Embryonic facial prominence (tissue), 1 donor: ENCODE measurements around the gene RHEBL1.

Source experiments
- DNase-seq: peaks from one replicate; pipeline ENCODE4 v3.0.0-alpha.2; 2016; ENCODE audit errors: extremely low spot score

Gene RHEBL1

GRCh38 chr12:49020441-49020840 is 49.3 kb downstream of the RHEBL1 start:
- DNase-seq, result no peak

DNA sequence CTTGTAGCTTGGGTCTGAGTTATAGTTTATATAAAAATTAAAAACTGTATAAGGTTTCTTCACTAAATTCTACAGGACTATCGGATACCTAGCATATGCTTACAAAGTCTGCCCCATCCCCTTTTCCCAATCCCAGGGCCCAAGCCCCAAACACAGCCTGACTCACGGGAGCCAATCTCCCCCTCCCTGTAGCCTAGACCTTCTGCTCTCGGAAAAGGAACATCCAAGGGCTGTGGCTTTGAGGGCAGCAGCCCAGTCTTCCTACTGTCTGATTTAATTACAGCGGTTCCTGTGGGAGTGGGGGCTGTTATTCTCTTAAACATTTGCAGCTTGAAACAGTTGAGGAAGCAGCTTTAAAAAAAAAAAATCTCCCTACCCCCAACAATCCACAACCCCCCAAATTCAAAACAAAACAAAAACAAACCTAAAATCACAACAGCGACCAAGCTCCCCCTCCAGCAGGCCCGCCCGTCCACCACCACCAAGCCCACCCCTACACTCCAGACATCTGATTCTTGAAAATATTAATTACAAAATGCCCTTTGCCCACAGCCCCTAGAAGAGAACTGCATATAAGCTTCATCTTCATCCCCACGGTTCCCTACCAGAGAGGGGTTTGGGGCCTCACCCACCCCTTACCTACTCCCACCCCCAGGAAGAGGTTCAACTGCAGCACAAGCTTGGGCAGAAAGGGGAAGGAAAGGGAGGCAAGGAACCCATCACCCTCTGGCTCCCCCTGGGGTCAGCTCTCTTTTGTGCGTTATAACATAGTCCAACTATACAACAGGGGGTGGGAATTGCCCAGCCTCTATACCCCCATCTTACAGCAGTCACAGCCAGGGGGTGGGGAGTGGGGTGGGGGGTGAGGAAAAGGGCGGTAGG is 50.1 kb downstream of the RHEBL1 start:
- DNase-seq, result no peak

DNA sequence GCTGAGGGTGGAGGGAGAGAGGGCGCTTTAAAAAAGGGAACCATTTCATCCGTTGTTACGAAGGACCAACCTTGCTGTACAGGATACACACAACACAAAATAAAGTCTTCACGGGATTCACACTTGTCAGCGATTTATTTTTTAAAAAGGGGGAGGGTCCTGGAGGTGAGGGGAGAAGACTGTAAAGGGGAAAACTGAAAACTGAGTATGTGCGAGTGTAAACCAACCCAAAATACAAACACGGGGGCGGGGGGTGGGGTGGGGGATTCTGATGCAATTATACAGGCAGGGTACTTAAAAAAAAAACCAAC is 50.7 kb downstream of the RHEBL1 start:
- DNase-seq, result no peak

- peak; percentile 96 for DNase-seq
Measured at GRCh38 chr12:49018261-49019119, 51.3 kb downstream of the RHEBL1 start, which contains the start of gene PRKAG1. Gene PRKAG1, minus strand, starts transcription at chr12:49018776. Its CDS starts 36 bp downstream, at chr12:49018740.

GRCh38 chr12:49017891-49018260 is 51.9 kb downstream of the RHEBL1 start:
- DNase-seq, result no peak

DNA sequence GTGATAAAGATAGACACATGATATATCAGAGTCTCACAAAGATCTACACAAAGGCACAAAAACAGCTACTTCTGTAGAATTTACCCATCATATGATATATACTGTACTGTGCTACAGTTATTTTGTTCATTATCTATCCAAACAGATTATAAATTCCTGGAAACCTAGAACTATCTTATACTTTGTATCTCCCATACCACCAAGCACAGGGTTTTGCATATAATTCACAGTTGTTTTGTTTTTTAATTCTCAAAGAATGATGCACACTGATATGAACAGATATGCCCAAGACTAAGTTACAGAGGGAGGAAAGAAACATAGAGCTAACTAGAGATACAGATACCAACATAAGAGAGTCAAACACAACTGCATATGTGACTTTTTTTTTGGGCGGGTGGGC is 54.6 kb downstream of the RHEBL1 start:
- DNase-seq, result no peak
